Erythroblast (primary cell): ENCODE measurements around the gene UNC5A.

Source experiments
- GATA1 ChIP-seq: IDR thresholded peaks from 2 replicates; pipeline ENCODE4 v1.6.1; 2011; ENCODE audit warnings: low read depth, mild to moderate bottlenecking, control low read depth, low read length, moderate library complexity
- POLR2A ChIP-seq: IDR thresholded peaks from 2 replicates; pipeline ENCODE4 v1.6.1; 2011; ENCODE audit warnings: mild to moderate bottlenecking, low read length

GRCh38 chr5:176863041-176863764 lies 52.8 kb downstream of the UNC5A start:
- no peak for TF ChIP-seq POLR2A
- TF ChIP-seq GATA1 = no peak
